Thyroid gland (tissue), 4 donors: ENCODE measurements around the gene PFKFB2.

Source experiments
- POLR2A ChIP-seq, 2 donors: fragments of 450-650 bp; IDR thresholded peaks; one replicate each; pipeline ENCODE4 v1.6.1; 2017; ENCODE audit warnings: antibody characterized with exemption in 2 of 2, mild to moderate bottlenecking in 2 of 2, moderate library complexity in 1 of 2
- TF ChIP-seq, protein P1 (sequence below), 6 experiments: fragments of 200-600 bp in 3 of 6; fragments of 450-650 bp in 3 of 6; sonication (generic) in 3 of 6; IDR thresholded peaks; one replicate each; pipeline ENCODE4 v1.5.1; 2016 to 2019; ENCODE audit warnings: antibody characterized with exemption in 6 of 6, mild to moderate bottlenecking in 2 of 6, inconsistent platforms in 1 of 6, moderate library complexity in 1 of 6

- TF ChIP-seq, protein P1, sequence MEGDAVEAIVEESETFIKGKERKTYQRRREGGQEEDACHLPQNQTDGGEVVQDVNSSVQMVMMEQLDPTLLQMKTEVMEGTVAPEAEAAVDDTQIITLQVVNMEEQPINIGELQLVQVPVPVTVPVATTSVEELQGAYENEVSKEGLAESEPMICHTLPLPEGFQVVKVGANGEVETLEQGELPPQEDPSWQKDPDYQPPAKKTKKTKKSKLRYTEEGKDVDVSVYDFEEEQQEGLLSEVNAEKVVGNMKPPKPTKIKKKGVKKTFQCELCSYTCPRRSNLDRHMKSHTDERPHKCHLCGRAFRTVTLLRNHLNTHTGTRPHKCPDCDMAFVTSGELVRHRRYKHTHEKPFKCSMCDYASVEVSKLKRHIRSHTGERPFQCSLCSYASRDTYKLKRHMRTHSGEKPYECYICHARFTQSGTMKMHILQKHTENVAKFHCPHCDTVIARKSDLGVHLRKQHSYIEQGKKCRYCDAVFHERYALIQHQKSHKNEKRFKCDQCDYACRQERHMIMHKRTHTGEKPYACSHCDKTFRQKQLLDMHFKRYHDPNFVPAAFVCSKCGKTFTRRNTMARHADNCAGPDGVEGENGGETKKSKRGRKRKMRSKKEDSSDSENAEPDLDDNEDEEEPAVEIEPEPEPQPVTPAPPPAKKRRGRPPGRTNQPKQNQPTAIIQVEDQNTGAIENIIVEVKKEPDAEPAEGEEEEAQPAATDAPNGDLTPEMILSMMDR (IDR thresholded peaks at IDR 0.05) = no peak
- no peak for TF ChIP-seq POLR2A (IDR thresholded peaks at IDR 0.05)
Measured at GRCh38 chr1:207009182-207009850, 43.8 kb upstream of the PFKFB2 start.
